GM18873 (cell line): ENCODE data around the gene CEND1.

Source experiments
- ATAC-seq: cut with Tn5 transposase; IDR thresholded peaks from one replicate; pipeline ENCODE4 v1.9.1; 2021; ENCODE audit warnings: mild to moderate bottlenecking, moderate library complexity, moderate number of reproducible peaks; ENCODE audit not compliant: unreplicated experiment, low FRiP score

Gene CEND1

GRCh38 chr11:827897-828192 lies 38.0 kb upstream of the CEND1 start, which contains the start of gene CRACR2B:
TSS of gene CRACR2B (plus strand) at chr11:827919. CDS start at chr11:828608, 689 bp downstream.
- no peak for ATAC-seq

GRCh38 chr11:827146-827896 lies 37.4 kb upstream of the CEND1 start:
- no peak for ATAC-seq

DNA sequence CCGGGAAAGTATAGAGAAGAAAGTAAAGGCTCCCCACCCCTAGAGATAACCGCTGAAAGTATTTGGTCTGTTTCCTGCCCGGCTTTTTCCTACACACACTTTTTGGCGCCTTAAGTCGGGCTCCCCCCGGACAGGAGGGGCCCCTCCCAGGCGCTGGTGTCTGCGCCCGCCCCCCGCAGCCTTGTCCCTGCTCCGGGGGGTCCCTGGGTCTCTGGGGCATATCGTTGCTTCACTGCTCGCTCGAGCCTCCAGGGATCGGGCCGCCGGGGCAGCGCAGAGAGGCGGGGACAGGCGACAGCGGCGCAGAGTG lies 36.9 kb upstream of the CEND1 start:
- no peak for ATAC-seq

GRCh38 chr11:826227-826621 lies 36.3 kb upstream of the CEND1 start:
- no peak for ATAC-seq

DNA sequence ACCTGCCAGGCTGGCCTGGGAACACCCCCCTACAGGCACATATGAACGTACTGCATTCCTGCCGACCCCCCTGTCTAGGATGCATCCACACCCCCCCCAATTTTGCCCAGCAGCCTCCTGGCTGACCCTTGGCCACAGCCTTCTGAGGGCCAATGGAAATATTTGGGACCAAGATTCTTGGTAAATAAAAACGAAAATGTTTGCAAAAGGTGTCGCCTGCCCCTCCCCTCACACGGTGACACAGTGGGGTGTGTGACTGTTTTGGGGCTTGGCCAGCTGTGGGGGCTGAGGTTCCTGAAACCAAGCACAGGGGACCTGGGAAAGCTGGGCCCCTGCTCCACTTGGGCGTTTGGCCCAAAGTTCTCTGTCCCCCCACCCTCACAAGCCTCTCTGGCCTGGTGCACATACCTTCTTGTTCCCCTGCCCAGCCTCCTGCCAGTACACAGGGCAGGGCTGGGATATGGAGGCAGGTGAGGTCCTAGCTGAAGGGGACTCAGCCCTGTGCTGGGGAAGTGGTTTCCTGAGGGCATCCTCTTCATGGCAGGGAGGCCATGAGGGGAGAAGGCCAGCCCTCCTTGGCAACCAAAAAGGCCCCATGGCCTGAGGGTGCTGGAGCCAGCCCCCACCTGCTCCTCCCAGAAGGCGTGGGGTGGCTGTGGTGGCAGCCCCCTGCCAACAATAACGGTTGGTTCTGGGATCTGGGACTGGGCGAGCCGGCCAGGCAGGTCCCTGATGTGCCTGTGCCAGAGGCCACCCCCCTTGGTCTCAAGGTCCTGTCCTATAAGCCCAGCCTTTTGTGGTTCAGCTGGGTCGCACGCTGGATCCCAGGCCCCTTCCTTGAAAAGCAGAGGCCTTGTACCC lies 35.7 kb upstream of the CEND1 start:
- ATAC-seq: no peak

GRCh38 chr11:824942-825341 lies 35.1 kb upstream of the CEND1 start:
- ATAC-seq: no peak

DNA sequence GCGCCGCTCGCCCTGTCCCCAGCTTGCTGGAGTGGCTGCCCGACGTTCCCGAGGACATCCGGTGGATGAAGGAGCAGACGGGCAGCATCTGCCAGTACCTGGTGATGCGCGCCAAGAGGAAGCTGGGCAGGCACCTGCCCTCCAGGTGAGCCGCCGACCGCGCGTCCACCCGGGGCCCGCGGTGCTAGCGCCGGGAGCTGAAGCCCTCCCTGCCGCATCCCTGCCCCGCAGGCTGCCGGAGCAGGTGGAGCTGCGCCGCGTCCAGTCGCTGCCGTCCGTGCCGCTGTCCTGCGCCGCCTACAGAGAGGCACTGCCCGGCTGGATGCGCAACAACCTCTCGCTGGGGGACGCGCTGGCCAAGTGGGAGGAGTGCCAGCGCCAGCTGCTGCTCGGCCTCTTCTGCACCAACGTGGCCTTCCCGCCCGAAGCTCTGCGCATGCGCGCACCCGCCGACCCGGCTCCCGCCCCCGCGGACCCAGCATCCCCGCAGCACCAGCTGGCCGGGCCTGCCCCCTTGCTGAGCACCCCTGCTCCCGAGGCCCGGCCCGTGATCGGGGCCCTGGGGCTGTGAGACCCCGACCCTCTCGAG lies 34.5 kb upstream of the CEND1 start:
- no peak for ATAC-seq

GRCh38 chr11:823441-824291 lies 33.8 kb upstream of the CEND1 start:
- ATAC-seq: no peak

GRCh38 chr11:821512-822371 lies 31.9 kb upstream of the CEND1 start:
- no peak for ATAC-seq

- ATAC-seq: no peak
Measured at GRCh38 chr11:820655-821511, 31.0 kb upstream of the CEND1 start.

- ATAC-seq: peak; percentile 37
Measured at GRCh38 chr11:819943-820649, 30.2 kb upstream of the CEND1 start.

DNA sequence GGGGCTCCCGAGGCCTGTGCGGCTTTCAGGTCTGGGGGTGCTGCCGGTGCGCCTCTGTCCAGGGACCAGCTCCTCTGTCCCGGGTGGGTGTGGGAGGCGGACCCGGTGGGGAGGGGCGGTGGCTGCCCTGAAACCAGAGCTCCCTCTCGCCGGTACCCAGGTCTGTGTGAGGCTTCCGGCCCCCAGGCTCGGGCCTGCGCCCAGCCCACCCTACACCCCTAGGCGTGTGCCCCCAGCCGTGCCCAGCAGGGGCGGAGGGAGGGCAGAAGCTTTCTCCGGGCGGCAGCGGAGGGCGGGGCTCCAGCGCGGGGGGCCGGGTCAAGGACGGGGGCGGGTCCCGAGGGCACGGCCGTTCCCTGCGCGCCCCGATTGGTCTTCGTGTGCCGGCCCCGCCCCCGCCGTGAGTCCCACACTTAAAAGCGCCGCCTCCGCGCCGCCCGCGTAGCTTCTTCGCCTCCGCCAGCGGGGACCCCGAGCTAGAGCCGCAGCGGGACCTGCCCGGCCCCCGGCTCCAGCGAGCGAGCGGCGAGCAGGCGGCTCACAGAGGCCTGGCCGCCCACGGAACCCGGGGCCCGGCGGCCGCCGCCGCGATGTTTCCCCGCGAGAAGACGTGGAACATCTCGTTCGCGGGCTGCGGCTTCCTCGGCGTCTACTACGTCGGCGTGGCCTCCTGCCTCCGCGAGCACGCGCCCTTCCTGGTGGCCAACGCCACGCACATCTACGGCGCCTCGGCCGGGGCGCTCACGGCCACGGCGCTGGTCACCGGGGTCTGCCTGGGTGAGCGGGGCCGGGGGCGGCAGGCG lies 29.4 kb upstream of the CEND1 start:
- ATAC-seq: peak; percentile 34

GRCh38 chr11:818396-819128 lies 28.7 kb upstream of the CEND1 start, which contains the start of gene PNPLA2:
TSS of gene PNPLA2 (plus strand) at chr11:818914. CDS start at chr11:819719, 805 bp downstream.
- no peak for ATAC-seq

DNA sequence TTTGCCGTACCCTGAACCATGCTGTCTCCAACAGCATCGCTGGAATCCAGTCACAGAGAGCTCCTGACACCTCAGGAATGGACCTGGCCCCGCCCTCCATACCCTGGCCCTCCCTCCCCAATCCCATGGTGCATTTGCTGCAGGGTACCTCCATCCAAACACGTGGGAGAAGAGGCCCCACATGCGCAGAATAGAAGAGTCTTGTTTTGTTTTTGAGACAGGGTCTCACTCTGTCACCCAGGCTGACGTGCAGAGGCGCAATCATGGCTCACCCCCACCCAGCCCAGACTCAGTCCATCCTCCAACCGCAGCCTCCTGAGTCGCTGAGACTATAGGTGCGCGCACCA lies 26.5 kb upstream of the CEND1 start:
- ATAC-seq: no peak

- no peak for ATAC-seq
Measured at GRCh38 chr11:815675-816432, 26.0 kb upstream of the CEND1 start.

DNA sequence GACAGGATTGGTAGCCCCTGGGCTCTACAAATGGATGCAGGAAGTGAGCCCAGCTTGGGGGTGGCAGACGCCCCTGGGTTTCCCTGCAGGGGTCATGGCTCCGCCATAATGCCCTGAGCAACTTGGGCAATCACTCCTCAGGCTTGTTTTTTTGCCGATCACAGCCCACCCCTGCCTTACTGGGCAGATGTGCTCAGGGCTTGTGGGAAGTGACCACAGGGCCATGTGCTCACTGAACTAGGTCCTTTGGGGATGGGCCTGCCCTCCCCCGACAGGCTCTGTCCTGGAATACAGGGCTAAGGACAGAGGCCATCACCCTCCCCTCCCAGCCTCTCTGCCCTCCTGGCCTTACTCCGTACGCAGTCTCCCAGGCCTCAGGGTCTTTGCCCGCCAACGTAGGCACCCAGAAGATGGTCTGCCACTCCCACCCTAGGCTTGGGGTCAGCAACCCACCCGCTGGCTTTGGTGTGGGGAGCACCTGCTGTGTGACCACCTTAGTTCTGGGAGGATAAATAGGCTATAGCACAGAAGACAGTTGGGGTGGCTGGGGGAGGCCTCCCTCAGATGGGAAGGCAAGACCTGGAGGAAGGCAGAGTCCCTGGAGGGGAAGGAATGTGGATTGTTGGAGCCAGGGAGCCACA lies 23.7 kb upstream of the CEND1 start:
- ATAC-seq: no peak
